ENCODE results near the gene TRMT61A.

Gene TRMT61A

DNA sequence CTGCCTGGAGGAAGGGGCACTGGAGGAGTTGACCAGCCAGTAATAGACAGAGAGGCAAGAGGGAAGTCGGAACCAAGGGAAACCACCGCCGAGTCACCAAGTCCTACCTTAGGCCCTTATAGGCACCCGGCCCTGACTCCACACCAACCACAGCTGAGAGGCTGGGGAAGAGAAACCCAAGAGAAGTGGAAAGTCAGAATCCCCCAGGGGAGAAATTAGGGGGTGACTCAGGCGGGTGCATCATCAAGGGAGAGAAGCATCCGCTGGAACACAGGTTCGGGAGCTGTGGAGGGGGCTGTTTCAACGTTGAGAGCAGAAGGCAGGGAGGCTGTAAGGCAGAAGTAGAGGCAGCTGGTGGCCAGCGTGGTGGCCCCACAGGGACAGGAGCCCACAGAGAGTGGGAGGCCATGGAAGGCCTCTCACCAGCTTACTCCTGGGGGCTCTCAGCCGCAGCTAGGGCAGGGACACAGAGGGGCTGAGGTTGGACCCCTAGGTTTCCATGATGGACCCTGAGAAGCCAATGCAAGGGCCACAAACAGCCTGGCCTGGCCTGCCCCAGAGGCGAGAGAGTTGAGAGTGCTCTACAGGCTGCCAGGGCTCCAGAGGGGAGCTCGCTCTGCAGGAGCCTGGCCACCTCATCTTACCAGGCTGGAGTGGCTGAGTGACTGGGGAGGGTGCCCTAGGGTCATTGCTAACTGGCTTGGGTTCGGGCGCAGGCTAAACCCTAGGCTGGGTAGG is 1.4 kb upstream of the TRMT61A start:
- no peak overlapping the region for H3K4me3 ChIP-seq (ENCODE audit: low read depth, low read length)
- TF ChIP-seq, protein P1, sequence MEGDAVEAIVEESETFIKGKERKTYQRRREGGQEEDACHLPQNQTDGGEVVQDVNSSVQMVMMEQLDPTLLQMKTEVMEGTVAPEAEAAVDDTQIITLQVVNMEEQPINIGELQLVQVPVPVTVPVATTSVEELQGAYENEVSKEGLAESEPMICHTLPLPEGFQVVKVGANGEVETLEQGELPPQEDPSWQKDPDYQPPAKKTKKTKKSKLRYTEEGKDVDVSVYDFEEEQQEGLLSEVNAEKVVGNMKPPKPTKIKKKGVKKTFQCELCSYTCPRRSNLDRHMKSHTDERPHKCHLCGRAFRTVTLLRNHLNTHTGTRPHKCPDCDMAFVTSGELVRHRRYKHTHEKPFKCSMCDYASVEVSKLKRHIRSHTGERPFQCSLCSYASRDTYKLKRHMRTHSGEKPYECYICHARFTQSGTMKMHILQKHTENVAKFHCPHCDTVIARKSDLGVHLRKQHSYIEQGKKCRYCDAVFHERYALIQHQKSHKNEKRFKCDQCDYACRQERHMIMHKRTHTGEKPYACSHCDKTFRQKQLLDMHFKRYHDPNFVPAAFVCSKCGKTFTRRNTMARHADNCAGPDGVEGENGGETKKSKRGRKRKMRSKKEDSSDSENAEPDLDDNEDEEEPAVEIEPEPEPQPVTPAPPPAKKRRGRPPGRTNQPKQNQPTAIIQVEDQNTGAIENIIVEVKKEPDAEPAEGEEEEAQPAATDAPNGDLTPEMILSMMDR (IDR thresholded peaks at IDR 0.05; ENCODE audit: low read depth, low read length, missing control alignments), result no peak
- in situ Hi-C loops (cut with HindIII; ENCODE audit: low sequenced_read_pairs), result no loop called here
- no peak for DNase-seq (ENCODE audit: low read depth)

GRCh38 chr14:103528146-103528586 is 830 bp upstream of the TRMT61A start:
- in situ Hi-C loops (cut with HindIII; ENCODE audit: low sequenced_read_pairs), result no loop called here
- no peak for DNase-seq (ENCODE audit: low read depth)
- TF ChIP-seq, protein P1 (IDR thresholded peaks at IDR 0.05; ENCODE audit: low read depth, low read length, missing control alignments), result no peak
- peak overlapping the region; percentile 93 for H3K4me3 ChIP-seq (ENCODE audit: low read depth, low read length)

DNA sequence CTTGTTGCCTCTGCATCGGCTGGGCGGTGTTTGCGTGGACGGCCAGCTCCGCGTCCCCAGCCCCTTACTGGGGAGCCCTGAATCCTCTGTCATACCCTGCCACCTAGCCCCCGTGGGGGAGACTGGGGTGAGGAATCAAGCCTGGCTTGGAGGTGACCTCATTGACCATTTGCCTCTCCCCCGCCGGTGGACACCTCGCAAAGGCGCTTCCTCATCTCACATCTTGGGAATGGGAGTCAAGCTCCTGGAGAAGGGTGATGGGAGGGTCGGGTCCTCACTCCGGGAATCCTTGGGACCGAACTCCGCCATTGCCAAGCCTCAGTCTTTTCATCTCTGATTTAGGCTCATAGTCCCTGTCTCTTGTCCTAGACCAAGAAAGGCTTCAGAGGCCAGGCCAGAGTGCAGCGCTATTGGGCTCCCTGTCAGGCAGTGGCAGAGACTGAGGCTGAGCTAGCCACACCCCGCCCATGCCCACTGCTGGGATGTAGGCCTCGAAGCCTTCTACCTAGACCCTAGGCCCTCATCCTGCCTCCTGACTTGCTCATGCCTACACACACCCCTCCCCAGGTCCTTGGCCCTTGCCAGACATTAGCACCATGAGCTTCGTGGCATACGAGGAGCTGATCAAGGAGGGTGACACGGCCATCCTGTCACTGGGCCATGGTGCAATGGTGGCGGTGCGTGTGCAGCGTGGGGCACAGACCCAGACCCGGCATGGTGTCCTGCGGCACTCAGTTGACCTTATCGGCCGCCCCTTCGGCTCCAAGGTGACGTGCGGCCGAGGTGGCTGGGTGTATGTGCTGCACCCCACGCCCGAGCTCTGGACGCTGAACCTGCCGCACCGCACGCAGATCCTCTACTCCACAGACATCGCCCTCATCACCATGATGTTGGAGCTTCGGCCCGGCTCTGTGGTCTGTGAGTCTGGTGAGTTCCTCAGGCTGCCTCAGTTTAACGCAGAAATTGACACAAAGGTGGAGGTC is 678 bp downstream of the TRMT61A start:
- H3K4me3 ChIP-seq (ENCODE audit: low read depth, low read length), result peak overlapping the region; percentile 93
- TF ChIP-seq, protein P1 (IDR thresholded peaks at IDR 0.05; ENCODE audit: low read depth, low read length, missing control alignments), result no peak
- in situ Hi-C loops (cut with HindIII; ENCODE audit: low sequenced_read_pairs), result no loop called here
- DNase-seq (ENCODE audit: low read depth), result no peak

DNA sequence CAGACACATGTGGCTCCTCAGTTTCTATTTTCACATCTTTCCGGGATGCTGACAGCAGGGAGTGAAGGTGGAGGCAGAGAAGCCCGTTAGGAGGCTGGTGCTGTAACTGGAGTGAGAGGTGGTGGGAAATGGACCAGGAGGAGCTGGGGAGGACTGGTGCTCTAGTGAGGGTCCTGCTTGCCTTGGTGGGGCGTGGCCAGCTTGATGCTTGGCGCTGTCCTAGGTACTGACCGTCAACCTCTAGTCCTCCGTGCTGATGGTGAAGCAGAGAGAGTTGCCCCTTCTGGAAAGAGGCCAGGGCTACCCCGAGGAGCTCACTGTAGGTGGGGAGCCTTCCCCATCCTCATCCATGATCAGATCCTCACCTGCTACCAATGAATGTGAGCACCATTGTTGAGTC is 1.4 kb downstream of the TRMT61A start:
- no peak for DNase-seq (ENCODE audit: low read depth)
- TF ChIP-seq, protein P1 (IDR thresholded peaks at IDR 0.05; ENCODE audit: low read depth, low read length, missing control alignments), result no peak
- H3K4me3 ChIP-seq (ENCODE audit: low read depth, low read length), result no peak overlapping the region
- in situ Hi-C loops (cut with HindIII; ENCODE audit: low sequenced_read_pairs), result no loop called here

- in situ Hi-C loops (cut with HindIII; ENCODE audit: low sequenced_read_pairs), result no loop called here
- no peak overlapping the region for H3K4me3 ChIP-seq (ENCODE audit: low read depth, low read length)
- DNase-seq (ENCODE audit: low read depth), result no peak
- TF ChIP-seq, protein P1 (IDR thresholded peaks at IDR 0.05; ENCODE audit: low read depth, low read length, missing control alignments), result no peak
Measured at GRCh38 chr14:103530831-103531230, 1.8 kb downstream of the TRMT61A start.

DNA sequence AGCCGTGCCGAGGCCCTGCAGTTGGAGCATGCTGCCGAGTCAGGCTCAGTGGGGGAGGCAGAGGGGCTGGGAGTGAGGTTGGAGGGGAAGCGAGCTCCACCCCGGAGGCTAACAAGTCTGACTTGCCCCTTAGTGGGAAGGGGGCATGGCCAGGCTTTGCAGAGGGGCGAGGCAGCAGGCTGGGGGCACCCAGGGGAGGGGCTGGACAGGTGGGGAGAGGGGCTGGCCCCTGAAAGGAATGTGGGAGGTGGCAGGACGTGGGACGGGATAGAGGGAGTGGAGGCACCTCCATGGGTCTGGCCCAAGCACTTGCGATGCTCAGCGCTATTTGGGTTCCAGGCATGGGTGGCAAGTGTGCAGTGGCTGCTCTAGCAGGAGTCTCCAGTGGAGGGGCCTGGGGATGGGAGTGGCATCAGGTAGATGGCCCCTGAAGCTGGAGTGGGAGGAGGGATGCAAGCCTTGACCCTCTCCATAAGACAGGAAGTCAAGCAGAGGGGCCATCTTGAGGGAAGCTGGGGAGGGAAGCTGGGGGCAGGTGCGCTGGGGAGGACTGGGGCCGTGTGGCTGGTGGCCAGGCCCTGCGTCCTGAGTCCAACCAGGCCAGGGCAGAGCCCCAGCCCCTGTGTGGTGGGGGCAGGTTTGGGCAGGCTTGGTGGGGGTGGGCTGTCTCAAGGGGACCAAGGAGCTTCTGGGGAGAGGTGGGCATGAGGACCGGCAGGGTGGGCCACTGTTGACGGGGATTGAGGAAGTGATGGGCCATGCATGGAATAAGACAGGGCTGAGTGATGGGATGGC is 2.6 kb downstream of the TRMT61A start:
- H3K4me3 ChIP-seq (ENCODE audit: low read depth, low read length), result no peak overlapping the region
- TF ChIP-seq, protein P1 (IDR thresholded peaks at IDR 0.05; ENCODE audit: low read depth, low read length, missing control alignments), result no peak
- no peak for DNase-seq (ENCODE audit: low read depth)
- in situ Hi-C loops (cut with HindIII; ENCODE audit: low sequenced_read_pairs), result no loop called here

All from astrocyte of the cerebellum (primary cell).